HepG2 (cell line): ENCODE measurements around the gene ISG20L2. TPM values are rescaled to one million over a fixed set of nuclear protein-coding genes. Genes with fewer than 3 reads are reported as not detected.

Source experiments
- BCL3 ChIP-seq: sonication (generic); formaldehyde crosslinking; IDR thresholded peaks from 2 replicates; pipeline ENCODE4 v1.5.1; 2020; ENCODE audit warnings: mild to moderate bottlenecking, missing genetic modification reagents, moderate library complexity
- POLR2A ChIP-seq, 2 experiments: IDR thresholded peaks; 2 replicates each; pipeline ENCODE4 v1.6.1; 2011; ENCODE audit warnings: low read depth in 2 of 2, low read length in 2 of 2, mild to moderate bottlenecking in 1 of 2, moderate library complexity in 1 of 2; ENCODE audit not compliant: insufficient read depth in 1 of 2
- ZBTB7B ChIP-seq: sonication (generic); formaldehyde crosslinking; IDR thresholded peaks from 2 replicates; pipeline ENCODE4 v1.4.0; 2020; ENCODE audit warnings: missing genetic modification reagents
- ZNF501 ChIP-seq: sonication (generic); formaldehyde crosslinking; IDR thresholded peaks from 2 replicates; pipeline ENCODE4 v1.5.1; 2020; ENCODE audit warnings: mild to moderate bottlenecking, moderate library complexity, missing genetic modification reagents
- ZNF574 ChIP-seq: sonication (generic); formaldehyde crosslinking; IDR thresholded peaks from 2 replicates; pipeline ENCODE4 v1.4.0; 2020; ENCODE audit warnings: missing genetic modification reagents
- polyA plus RNA-seq, 8 experiments: library from polyadenylated mRNA; depleted of rRNA in 3 of 8; stranded (reverse) in 7 of 8; unstranded in 1 of 8; fragments of >200 nt; fragmentation: Illumina TruSeq in 4 of 8; extraction: Trizol in 4 of 8; gene quantifications; 2 replicates each; pipeline versions ENCODE4 v1.2.1 to v1.2.3, GENCODE V29; 2011 to 2016; ENCODE audit warnings: low read depth in 4 of 8, missing spikeins in 1 of 8, mixed read lengths in 1 of 8; ENCODE audit not compliant: insufficient read depth in 1 of 8
- total RNA-seq, 5 experiments: library from RNA; depleted of rRNA; stranded (reverse); fragments of >200 nt; fragmentation: Illumina TruSeq; extraction: Trizol; gene quantifications; 2 replicates each; pipeline ENCODE4 v1.2.3, GENCODE V29; 2016; ENCODE audit warnings: low read depth in 1 of 5

The ISG20L2 gene
- total and polyA plus RNA-seq, 2 of the 13 experiments (the other 11 are each of a cell fraction or from before 2014, with no cell fraction given), result 19.8 to 21.3 TPM

GRCh38 chr1:156748670-156749418 lies 20.3 kb upstream of the ISG20L2 start (continued):
- peak in 1 of 2 experiments; percentile 13; a peak in 3 of 4 replicates for TF ChIP-seq POLR2A (IDR thresholded peaks at IDR 0.05; ENCODE audit: insufficient read depth in 1 of 2, low read depth in 2 of 2, low read length in 2 of 2)
- TF ChIP-seq ZNF501 (CRISPR knock-in tag), result 0 out of 2 replicates have a peak, but pooled peaks have one; percentile 48
- TF ChIP-seq BCL3, result no peak
- no peak for TF ChIP-seq ZBTB7B (CRISPR knock-in tag)
- peak; percentile 61; the same call in 1 of the 2 replicates for TF ChIP-seq ZNF574 (CRISPR knock-in tag)
- TF ChIP-seq, all 625 proteins: peak for 55
